ENCODE measurements around the gene SART1. TPM values are rescaled to one million over a fixed set of nuclear protein-coding genes. Genes with fewer than 3 reads are reported as not detected.

SART1 gene
- total RNA-seq, 2 donors from 2014 or later = 32.5 to 38.0 TPM

GRCh38 chr11:65997286-65997685, 35.8 kb downstream of the SART1 start:
- Histone ChIP-seq H3K4me1 (ENCODE audit: control insufficient read depth in 1 of 2, low read depth in 2 of 2) (peaks cover 9 to 19% of the 10 kb centered on the region in 2 donors), H3K36me3 (peaks cover 43% of the 10 kb centered on the region), H3K9me3 (no peaks in the 10 kb centered on the region), H3K4me3 (no peak overlapping the region), H3K27me3 (replicated peaks; ENCODE audit: insufficient read depth) (no peaks in the 10 kb centered on the region), H3K27ac (no peak overlapping the region)
- no peak for DNase-seq (ENCODE audit: low spot score)
- no peak for ATAC-seq (ENCODE audit: insufficient number of reproducible peaks, low FRiP score, low read depth)
- TF ChIP-seq CTCF (IDR thresholded peaks at IDR 0.05) = no peak

GRCh38 chr11:66001942-66002647, 40.6 kb downstream of the SART1 start, which contains the start of the genes BANF1 and EIF1AD:
Gene BANF1, plus strand, starts transcription at chr11:66002503. Its CDS starts 748 bp downstream, at chr11:66003251.
Gene EIF1AD, minus strand, starts transcription at chr11:66002157. Its CDS starts 1,768 bp downstream, at chr11:66000389.
- Histone ChIP-seq H3K4me1 (ENCODE audit: control insufficient read depth in 1 of 2, low read depth in 2 of 2) (peaks cover 15 to 27% of the 10 kb centered on the region in 2 donors), H3K36me3 (peaks cover 32% of the 10 kb centered on the region), H3K27me3 (replicated peaks; ENCODE audit: insufficient read depth) (no peaks in the 10 kb centered on the region), H3K4me3 (peak within 1 kb of the TSS; percentile 85), H3K27ac (peak within 1 kb of the TSS; percentile 95 to 99), H3K9me3 (no peaks in the 10 kb centered on the region)
- ATAC-seq (ENCODE audit: insufficient number of reproducible peaks, low FRiP score, low read depth) (peak; percentile 77), DNase-seq (ENCODE audit: low spot score) (peak; percentile 71)
- TF ChIP-seq CTCF (IDR thresholded peaks at IDR 0.05) = no peak

- peak overlapping the region; percentile 85 for H3K4me3 ChIP-seq
- H3K4me1 ChIP-seq (ENCODE audit: control insufficient read depth in 1 of 2, low read depth in 2 of 2) = peaks cover 15 to 27% of the 10 kb centered on the region in 2 donors
- H3K36me3 ChIP-seq = peaks cover 26% of the 10 kb centered on the region
- no peaks in the 10 kb centered on the region for H3K9me3 ChIP-seq
- no peaks in the 10 kb centered on the region for H3K27me3 ChIP-seq (replicated peaks; ENCODE audit: insufficient read depth)
- ATAC-seq (ENCODE audit: insufficient number of reproducible peaks, low FRiP score, low read depth) (peak; percentile 19), DNase-seq (ENCODE audit: low spot score) (no peak)
- TF ChIP-seq CTCF (IDR thresholded peaks at IDR 0.05) = peak; percentile 17
- peak overlapping the region; percentile 95 to 99 for H3K27ac ChIP-seq
Measured at GRCh38 chr11:66002648-66003225, 41.2 kb downstream of the SART1 start.

- Histone ChIP-seq H3K27ac (peak overlapping the region; percentile 95 to 99), H3K36me3 (peaks cover 20% of the 10 kb centered on the region), H3K4me3 (peak overlapping the region; percentile 85), H3K9me3 (no peaks in the 10 kb centered on the region), H3K4me1 (ENCODE audit: control insufficient read depth in 1 of 2, low read depth in 2 of 2) (peaks cover 15 to 27% of the 10 kb centered on the region in 2 donors), H3K27me3 (replicated peaks; ENCODE audit: insufficient read depth) (no peaks in the 10 kb centered on the region)
- TF ChIP-seq CTCF (IDR thresholded peaks at IDR 0.05) = no peak
- DNase-seq (ENCODE audit: low spot score) (no peak), ATAC-seq (ENCODE audit: insufficient number of reproducible peaks, low FRiP score, low read depth) (no peak)
Measured at GRCh38 chr11:66003291-66003690, 41.8 kb downstream of the SART1 start.

- DNase-seq (ENCODE audit: low spot score) (no peak), ATAC-seq (ENCODE audit: insufficient number of reproducible peaks, low FRiP score, low read depth) (no peak)
- H3K27ac ChIP-seq = peak overlapping the region in 1 of 2 donors; percentile 65
- H3K4me3 ChIP-seq = no peak overlapping the region
- no peak for TF ChIP-seq CTCF (IDR thresholded peaks at IDR 0.05)
- peaks cover 11% of the 10 kb centered on the region for H3K36me3 ChIP-seq
- peaks cover 15 to 27% of the 10 kb centered on the region in 2 donors for H3K4me1 ChIP-seq (ENCODE audit: control insufficient read depth in 1 of 2, low read depth in 2 of 2)
- H3K27me3 ChIP-seq (replicated peaks; ENCODE audit: insufficient read depth) = no peaks in the 10 kb centered on the region
- H3K9me3 ChIP-seq = no peaks in the 10 kb centered on the region
Measured at GRCh38 chr11:66004186-66004585, 42.7 kb downstream of the SART1 start.
